Sigmoid colon (tissue), 7 donors: Measurements from ENCODE around the gene LUZP1. TPM values are rescaled to one million over a fixed set of nuclear protein-coding genes. Genes with fewer than 3 reads are reported as not detected.
"Not testable (repeated sequence)": the region's sequence is repeated elsewhere in the genome, so short reads cannot be mapped to it uniquely, and the experiment has no call there.

Source experiments
- DNase-seq: peaks from one replicate; pipeline ENCODE4 v3.0.0-alpha.2; 2019
- H3K27ac ChIP-seq, 4 donors: fragments of 200-600 bp; sonication (generic); one replicate each; pipeline ENCODE4 v1.5.1; 2016 to 2019; ENCODE audit warnings: mild to moderate bottlenecking in 1 of 4
- H3K27me3 ChIP-seq, 3 donors: fragments of 200-600 bp; sonication (generic); one replicate each; pipeline ENCODE4 v1.5.1; 2019; ENCODE audit warnings: mild to moderate bottlenecking in 1 of 3
- H3K36me3 ChIP-seq, 4 donors: fragments of 200-600 bp; sonication (generic); one replicate each; pipeline ENCODE4 v1.5.1; 2016 to 2019
- H3K4me1 ChIP-seq, 4 donors: fragments of 200-600 bp; sonication (generic); one replicate each; pipeline ENCODE4 v1.5.1; 2017 to 2019
- H3K4me3 ChIP-seq, 4 donors: fragments of 200-600 bp; sonication (generic); one replicate each; pipeline ENCODE4 v1.5.1; 2017 to 2019; ENCODE audit warnings: mild to moderate bottlenecking in 2 of 4, moderate library complexity in 1 of 4
- H3K9me3 ChIP-seq, 4 donors: fragments of 200-600 bp in 3 of 4; sonication (generic) in 3 of 4; one replicate each; pipeline versions ENCODE4 v1.5.1 to v1.6.1; 2013 to 2019
- CTCF ChIP-seq, 4 experiments: fragments of 450-650 bp in 3 of 4; fragments of 200-600 bp in 1 of 4; IDR thresholded peaks; one replicate each; pipeline ENCODE4 v1.5.1; 2016 to 2019; ENCODE audit warnings: antibody characterized with exemption in 4 of 4, mild to moderate bottlenecking in 3 of 4, moderate library complexity in 2 of 4
- EP300 ChIP-seq, 4 donors: sonication (generic); formaldehyde crosslinking; IDR thresholded peaks; one replicate each; pipeline ENCODE4 v1.6.1; 2017; ENCODE audit warnings: antibody characterized with exemption in 4 of 4
- POLR2A ChIP-seq, 2 donors: fragments of 450-650 bp; IDR thresholded peaks; one replicate each; pipeline ENCODE4 v1.6.1; 2016; ENCODE audit warnings: antibody characterized with exemption in 2 of 2, mild to moderate bottlenecking in 2 of 2, moderate library complexity in 2 of 2
- POLR2AphosphoS5 ChIP-seq, 4 donors: sonication (generic); formaldehyde crosslinking; IDR thresholded peaks; one replicate each; pipeline ENCODE4 v1.6.1; 2017; ENCODE audit warnings: antibody characterized with exemption in 4 of 4
- WGBS, 2 donors: extraction: QIAGEN DNeasy Blood & Tissue Kit; methylation state at CpG; one replicate each; pipeline ENCODE4 v1.1.7; 2013; 5-methylcytosine and 5-hydroxymethylcytosine counted together
- intact Hi-C: fragments of 100-400 bp; cut with DNase I; formaldehyde crosslinking; loops from one replicate; pipeline ENCODE4 v1.15.1; 2023
- polyA plus RNA-seq, 3 donors: library from polyadenylated mRNA; stranded (reverse); fragments of 200-250 nt; gene quantifications; one replicate each; pipeline ENCODE4 v1.2.3, GENCODE V29; 2013
- total RNA-seq, 4 donors: library from RNA; depleted of rRNA; stranded (reverse); fragments of >200 nt; gene quantifications; one replicate each; pipeline ENCODE4 v1.1.0, GENCODE V29; 2016
- donor health status: healthy with polysubstance abuse.
- donor health status: Bipolar disorder and iron deficiency.
- donor health status: healthy.

The LUZP1 gene
- total and polyA plus RNA-seq, 7 donors: 6.0 to 20.9 (median 14.0) TPM

- no peaks in the 10 kb centered on the region for H3K27me3 ChIP-seq
- H3K4me3 ChIP-seq: no peak overlapping the region
- no peaks in the 10 kb centered on the region for H3K9me3 ChIP-seq
- no peak overlapping the region for H3K27ac ChIP-seq
- DNase-seq: no peak
- no peaks in the 10 kb centered on the region for H3K36me3 ChIP-seq
- WGBS, 2 donors: 80 to 83% methylated on average over 10 of the region's 10 CpGs
- intact Hi-C loops: no loop called here
- no peak for TF ChIP-seq CTCF (IDR thresholded peaks at IDR 0.05)
- TF ChIP-seq POLR2AphosphoS5 (IDR thresholded peaks at IDR 0.05): no peak
- TF ChIP-seq POLR2A (IDR thresholded peaks at IDR 0.05): no peak
- TF ChIP-seq EP300 (IDR thresholded peaks at IDR 0.05): no peak
- no peaks in the 10 kb centered on the region for H3K4me1 ChIP-seq
Observed at GRCh38 chr1:23196627-23197328, 28.1 kb upstream of the LUZP1 start.

- intact Hi-C loops: no loop called here
- no peak overlapping the region for H3K27ac ChIP-seq
- TF ChIP-seq POLR2AphosphoS5 (IDR thresholded peaks at IDR 0.05) (no peak), EP300 (IDR thresholded peaks at IDR 0.05) (no peak), CTCF (IDR thresholded peaks at IDR 0.05) (no peak), POLR2A (IDR thresholded peaks at IDR 0.05) (no peak)
- no peaks in the 10 kb centered on the region for H3K27me3 ChIP-seq
- no peak for DNase-seq
- 71 to 75% methylated on average over 11 of the region's 11 CpGs for WGBS, 2 donors
- H3K4me3 ChIP-seq: no peak overlapping the region
- no peaks in the 10 kb centered on the region for H3K9me3 ChIP-seq
- no peaks in the 10 kb centered on the region for H3K36me3 ChIP-seq
- no peaks in the 10 kb centered on the region for H3K4me1 ChIP-seq
Observed at GRCh38 chr1:23194119-23194984, 25.7 kb upstream of the LUZP1 start.

GRCh38 chr1:23193391-23194118 lies 24.9 kb upstream of the LUZP1 start:
- intact Hi-C loops: no loop called here
- H3K36me3 ChIP-seq: no peaks in the 10 kb centered on the region
- no peak overlapping the region for H3K4me3 ChIP-seq
- DNase-seq: no peak
- TF ChIP-seq POLR2AphosphoS5 (IDR thresholded peaks at IDR 0.05) (no peak), EP300 (IDR thresholded peaks at IDR 0.05) (no peak), CTCF (IDR thresholded peaks at IDR 0.05) (no peak), POLR2A (IDR thresholded peaks at IDR 0.05) (no peak)
- WGBS, 2 donors: 95 to 97% methylated on average over 27 of the region's 27 CpGs
- no peaks in the 10 kb centered on the region for H3K4me1 ChIP-seq
- H3K27ac ChIP-seq: no peak overlapping the region
- no peaks in the 10 kb centered on the region for H3K27me3 ChIP-seq
- no peaks in the 10 kb centered on the region for H3K9me3 ChIP-seq

GRCh38 chr1:23191199-23191598 lies 22.5 kb upstream of the LUZP1 start:
- Histone ChIP-seq H3K36me3 (no peaks in the 10 kb centered on the region), H3K4me1 (no peaks in the 10 kb centered on the region), H3K9me3 (no peaks in the 10 kb centered on the region), H3K27ac (no peak overlapping the region), H3K4me3 (no peak overlapping the region), H3K27me3 (no peaks in the 10 kb centered on the region)
- 94 to 98% methylated on average over 3 of the region's 3 CpGs for WGBS, 2 donors
- no peak for DNase-seq
- TF ChIP-seq CTCF (IDR thresholded peaks at IDR 0.05): no peak
- no peak for TF ChIP-seq POLR2A (IDR thresholded peaks at IDR 0.05)
- no peak for TF ChIP-seq POLR2AphosphoS5 (IDR thresholded peaks at IDR 0.05)
- TF ChIP-seq EP300 (IDR thresholded peaks at IDR 0.05): no peak
- intact Hi-C loops: no loop called here

- DNase-seq, H3K27ac ChIP-seq, intact Hi-C loops, H3K9me3 ChIP-seq, H3K4me3 ChIP-seq, H3K27me3 ChIP-seq, H3K4me1 ChIP-seq, H3K36me3 ChIP-seq: not testable (repeated sequence)
- WGBS, 2 donors: 94% methylated on average over 13 of the region's 13 CpGs
Observed at GRCh38 chr1:23188936-23189452, 20.3 kb upstream of the LUZP1 start.
